ENCODE data around the gene FIBCD1.
A peak's percentile ranks its signal among the peaks of the same experiment; 100 is the strongest.

The FIBCD1 gene

DNA sequence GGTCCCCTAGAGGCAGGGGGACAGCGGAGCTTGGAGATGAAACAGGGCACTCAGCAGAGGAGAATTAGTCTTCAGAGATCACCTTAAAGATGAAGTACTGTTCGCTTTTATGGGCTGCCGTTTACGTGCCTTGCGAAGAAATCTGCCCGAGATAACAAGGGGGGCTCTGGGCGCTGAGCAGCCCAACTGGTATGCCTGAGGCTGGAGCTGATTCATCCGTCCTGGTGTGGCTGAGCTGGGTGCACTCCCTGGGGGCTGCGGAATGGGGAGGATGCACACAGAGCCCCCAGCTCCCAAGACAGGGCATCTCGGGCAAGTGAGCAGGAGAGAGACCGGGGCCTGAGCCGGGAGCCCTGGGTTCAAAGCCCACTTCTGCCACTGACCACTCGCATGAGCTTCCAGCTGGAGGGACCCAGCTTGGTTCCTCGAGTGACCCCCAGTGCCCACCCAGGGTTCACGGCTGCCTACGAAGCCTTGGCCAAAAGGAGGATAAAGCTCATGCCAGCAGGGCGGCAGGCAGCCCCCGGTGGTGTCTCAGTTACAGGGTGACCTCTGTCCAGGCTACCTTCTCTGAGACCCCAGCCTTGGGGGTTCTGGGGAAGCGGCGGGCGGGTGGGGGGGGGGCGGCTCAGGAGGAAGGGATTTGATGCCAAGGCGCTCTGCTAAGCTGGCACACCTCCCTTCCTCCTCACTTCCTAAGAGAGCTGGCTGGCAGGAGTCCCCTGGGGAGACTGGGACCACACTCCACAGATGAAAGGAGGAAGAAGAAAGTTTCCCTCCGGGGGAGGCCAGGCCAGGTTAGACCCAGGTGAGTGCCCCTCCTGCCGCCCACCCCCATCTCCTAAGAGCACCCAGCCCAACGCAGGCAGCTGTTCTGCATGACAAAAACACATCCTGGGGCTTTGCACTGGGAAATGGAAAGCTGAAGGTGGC is 5.7 kb downstream of the FIBCD1 start:
- Histone ChIP-seq H3K27ac (replicated peaks) (no peak overlapping the region), H3K27me3 (ENCODE audit: insufficient read depth, poor library complexity, severe bottlenecking) (peaks cover 22% of the 10 kb centered on the region), H3K4me3 (replicated peaks; ENCODE audit: insufficient read depth, low read length) (no peak overlapping the region)
- no peak for DNase-seq (ENCODE audit: low read depth in 1 of 2, low spot score in 1 of 2)
- TF ChIP-seq SPI1 (IDR thresholded peaks at IDR 0.05; ENCODE audit: borderline replicate concordance, low read depth) (no peak), POLR2AphosphoS5 (IDR thresholded peaks at IDR 0.05; ENCODE audit: low read depth) (no peak), GABPA (IDR thresholded peaks at IDR 0.05; ENCODE audit: low read depth) (no peak)
- TF ChIP-seq, protein P1, sequence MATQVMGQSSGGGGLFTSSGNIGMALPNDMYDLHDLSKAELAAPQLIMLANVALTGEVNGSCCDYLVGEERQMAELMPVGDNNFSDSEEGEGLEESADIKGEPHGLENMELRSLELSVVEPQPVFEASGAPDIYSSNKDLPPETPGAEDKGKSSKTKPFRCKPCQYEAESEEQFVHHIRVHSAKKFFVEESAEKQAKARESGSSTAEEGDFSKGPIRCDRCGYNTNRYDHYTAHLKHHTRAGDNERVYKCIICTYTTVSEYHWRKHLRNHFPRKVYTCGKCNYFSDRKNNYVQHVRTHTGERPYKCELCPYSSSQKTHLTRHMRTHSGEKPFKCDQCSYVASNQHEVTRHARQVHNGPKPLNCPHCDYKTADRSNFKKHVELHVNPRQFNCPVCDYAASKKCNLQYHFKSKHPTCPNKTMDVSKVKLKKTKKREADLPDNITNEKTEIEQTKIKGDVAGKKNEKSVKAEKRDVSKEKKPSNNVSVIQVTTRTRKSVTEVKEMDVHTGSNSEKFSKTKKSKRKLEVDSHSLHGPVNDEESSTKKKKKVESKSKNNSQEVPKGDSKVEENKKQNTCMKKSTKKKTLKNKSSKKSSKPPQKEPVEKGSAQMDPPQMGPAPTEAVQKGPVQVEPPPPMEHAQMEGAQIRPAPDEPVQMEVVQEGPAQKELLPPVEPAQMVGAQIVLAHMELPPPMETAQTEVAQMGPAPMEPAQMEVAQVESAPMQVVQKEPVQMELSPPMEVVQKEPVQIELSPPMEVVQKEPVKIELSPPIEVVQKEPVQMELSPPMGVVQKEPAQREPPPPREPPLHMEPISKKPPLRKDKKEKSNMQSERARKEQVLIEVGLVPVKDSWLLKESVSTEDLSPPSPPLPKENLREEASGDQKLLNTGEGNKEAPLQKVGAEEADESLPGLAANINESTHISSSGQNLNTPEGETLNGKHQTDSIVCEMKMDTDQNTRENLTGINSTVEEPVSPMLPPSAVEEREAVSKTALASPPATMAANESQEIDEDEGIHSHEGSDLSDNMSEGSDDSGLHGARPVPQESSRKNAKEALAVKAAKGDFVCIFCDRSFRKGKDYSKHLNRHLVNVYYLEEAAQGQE (IDR thresholded peaks at IDR 0.05; ENCODE audit: insufficient replicate concordance, low read depth), result no peak
- TF ChIP-seq, protein P2, sequence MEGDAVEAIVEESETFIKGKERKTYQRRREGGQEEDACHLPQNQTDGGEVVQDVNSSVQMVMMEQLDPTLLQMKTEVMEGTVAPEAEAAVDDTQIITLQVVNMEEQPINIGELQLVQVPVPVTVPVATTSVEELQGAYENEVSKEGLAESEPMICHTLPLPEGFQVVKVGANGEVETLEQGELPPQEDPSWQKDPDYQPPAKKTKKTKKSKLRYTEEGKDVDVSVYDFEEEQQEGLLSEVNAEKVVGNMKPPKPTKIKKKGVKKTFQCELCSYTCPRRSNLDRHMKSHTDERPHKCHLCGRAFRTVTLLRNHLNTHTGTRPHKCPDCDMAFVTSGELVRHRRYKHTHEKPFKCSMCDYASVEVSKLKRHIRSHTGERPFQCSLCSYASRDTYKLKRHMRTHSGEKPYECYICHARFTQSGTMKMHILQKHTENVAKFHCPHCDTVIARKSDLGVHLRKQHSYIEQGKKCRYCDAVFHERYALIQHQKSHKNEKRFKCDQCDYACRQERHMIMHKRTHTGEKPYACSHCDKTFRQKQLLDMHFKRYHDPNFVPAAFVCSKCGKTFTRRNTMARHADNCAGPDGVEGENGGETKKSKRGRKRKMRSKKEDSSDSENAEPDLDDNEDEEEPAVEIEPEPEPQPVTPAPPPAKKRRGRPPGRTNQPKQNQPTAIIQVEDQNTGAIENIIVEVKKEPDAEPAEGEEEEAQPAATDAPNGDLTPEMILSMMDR (IDR thresholded peaks at IDR 0.05; ENCODE audit: insufficient read depth, low read length), result no peak

DNA sequence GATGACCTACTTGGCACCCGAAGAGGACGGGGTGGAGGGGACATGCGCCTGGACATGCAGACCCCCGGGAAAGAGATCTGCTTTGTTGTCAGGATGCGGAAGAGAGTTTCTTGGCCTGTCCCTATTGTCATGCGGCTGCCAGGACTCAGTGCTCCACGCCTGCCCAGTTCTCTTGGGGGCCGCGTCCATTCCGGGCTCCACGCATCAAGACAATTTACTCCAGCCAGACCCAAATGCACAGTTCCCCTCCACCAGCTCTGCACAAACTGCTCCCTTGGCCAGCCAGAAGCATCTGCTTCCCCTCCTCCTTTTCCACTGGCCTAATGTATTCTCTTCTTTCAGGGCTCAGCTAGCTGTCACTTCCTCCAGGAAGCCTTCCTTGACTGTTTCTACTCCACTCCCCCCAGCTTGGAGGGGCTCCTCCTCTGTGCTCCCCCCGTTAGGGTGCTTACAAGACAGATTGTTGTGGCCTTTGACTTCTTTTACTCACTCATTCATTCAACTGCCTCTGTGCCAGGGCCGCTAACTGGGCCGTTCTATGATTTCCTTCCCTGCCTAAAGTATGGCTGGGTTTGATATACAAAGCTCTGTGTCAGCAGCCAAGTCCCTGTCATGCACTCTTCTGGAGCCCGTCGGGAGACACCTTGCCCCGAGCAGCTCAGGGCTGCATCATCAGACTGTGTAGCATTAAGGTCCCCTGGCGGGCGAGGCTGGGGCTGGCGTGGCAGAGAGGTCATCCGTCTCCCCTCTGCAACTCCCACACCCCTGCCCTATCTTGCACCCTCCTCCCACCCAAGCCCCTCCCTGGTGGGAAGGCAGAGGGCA is 6.6 kb downstream of the FIBCD1 start:
- DNase-seq (ENCODE audit: low read depth in 1 of 2, low spot score in 1 of 2), result no peak
- Histone ChIP-seq H3K27ac (replicated peaks) (no peak overlapping the region), H3K4me3 (replicated peaks; ENCODE audit: insufficient read depth, low read length) (no peak overlapping the region), H3K27me3 (ENCODE audit: insufficient read depth, poor library complexity, severe bottlenecking) (peaks cover 14% of the 10 kb centered on the region)
- no peak for TF ChIP-seq GABPA (IDR thresholded peaks at IDR 0.05; ENCODE audit: low read depth)
- TF ChIP-seq, protein P1 (IDR thresholded peaks at IDR 0.05; ENCODE audit: insufficient replicate concordance, low read depth), result no peak

DNA sequence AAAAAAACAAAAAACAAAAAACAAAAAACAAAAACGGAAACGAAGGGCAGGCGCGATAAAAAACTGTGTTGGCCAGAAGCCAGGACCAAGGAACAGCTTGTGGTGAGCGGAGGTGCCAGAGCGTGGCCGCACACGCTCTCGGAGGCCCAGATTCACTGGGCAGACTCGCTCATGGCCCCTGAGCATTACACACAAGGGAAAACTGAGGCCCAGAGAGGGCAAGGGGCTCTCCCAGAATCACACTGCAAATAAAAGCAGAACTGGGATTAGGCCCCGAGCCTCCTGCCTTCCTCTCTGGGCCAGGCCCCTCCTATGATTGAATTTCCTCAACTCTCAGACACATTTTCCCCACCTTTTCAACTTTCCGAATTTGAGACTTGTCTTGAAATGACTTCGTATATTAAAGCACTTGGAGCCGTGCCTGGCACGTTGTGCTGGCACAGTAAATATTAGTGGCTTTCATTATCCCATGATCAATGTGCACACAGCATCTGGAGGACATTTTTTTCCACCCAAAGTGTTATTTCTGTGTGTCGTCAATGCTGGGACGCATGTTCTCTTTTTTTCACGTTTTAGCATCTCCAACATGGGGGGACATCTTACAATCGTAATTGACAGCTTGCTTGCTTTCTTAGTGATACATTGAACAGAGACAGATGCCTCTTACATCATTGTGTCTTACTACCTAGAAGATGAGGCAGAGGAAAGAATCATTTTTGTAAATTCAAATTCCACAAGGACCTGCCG is 7.4 kb downstream of the FIBCD1 start:
- no peak for DNase-seq (ENCODE audit: low read depth in 1 of 2, low spot score in 1 of 2)
- Histone ChIP-seq H3K27me3 (ENCODE audit: insufficient read depth, poor library complexity, severe bottlenecking) (peaks cover 10% of the 10 kb centered on the region), H3K4me3 (replicated peaks; ENCODE audit: insufficient read depth, low read length) (no peak overlapping the region), H3K27ac (replicated peaks) (no peak overlapping the region)
- TF ChIP-seq SPI1 (IDR thresholded peaks at IDR 0.05; ENCODE audit: borderline replicate concordance, low read depth), result peak; percentile 73; the same call in 1 of the 2 replicates
- TF ChIP-seq POLR2AphosphoS5 (IDR thresholded peaks at IDR 0.05; ENCODE audit: low read depth), result no peak

DNA sequence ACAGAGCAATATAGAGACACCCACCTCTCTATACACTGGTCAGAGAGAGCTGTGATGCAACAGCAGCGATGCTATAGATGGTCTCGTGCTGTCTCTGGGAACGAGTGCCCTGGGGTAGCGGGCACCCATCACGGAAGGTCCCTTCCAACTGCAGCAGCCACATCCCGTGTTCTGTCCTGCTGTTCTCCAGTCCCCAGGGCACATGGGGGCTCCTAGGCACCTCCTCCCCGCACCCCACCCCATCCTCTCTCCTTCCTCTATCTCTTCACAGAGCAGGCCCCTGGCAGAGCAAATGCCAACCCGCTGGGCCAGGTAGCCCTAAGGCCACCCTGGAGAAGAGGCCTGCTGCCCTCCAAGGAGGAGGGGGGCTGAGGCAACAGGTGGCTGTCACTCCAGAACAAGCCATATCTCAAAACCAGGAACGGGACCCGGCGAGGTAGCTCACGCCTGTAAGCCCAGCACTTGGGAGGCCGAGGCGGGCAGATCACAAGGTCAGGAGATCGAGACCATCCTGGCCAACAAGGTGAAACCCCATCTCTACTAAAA is 8.2 kb downstream of the FIBCD1 start:
- H3K4me3 ChIP-seq (replicated peaks; ENCODE audit: insufficient read depth, low read length), result no peak overlapping the region
- no peak for TF ChIP-seq GABPA (IDR thresholded peaks at IDR 0.05; ENCODE audit: low read depth)
- TF ChIP-seq, protein P1 (IDR thresholded peaks at IDR 0.05; ENCODE audit: insufficient replicate concordance, low read depth), result no peak
- no peak for TF ChIP-seq POLR2AphosphoS5 (IDR thresholded peaks at IDR 0.05; ENCODE audit: low read depth)
- TF ChIP-seq, protein P2 (IDR thresholded peaks at IDR 0.05; ENCODE audit: insufficient read depth, low read length), result no peak
- peaks cover 15% of the 10 kb centered on the region for H3K27me3 ChIP-seq (ENCODE audit: insufficient read depth, poor library complexity, severe bottlenecking)
- no peak overlapping the region for H3K27ac ChIP-seq (replicated peaks)
- no peak for DNase-seq (ENCODE audit: low read depth in 1 of 2, low spot score in 1 of 2)
